GM21515 (cell line): ENCODE measurements around the gene TNFAIP8L1.

ENCODE experiments used
- ATAC-seq: cut with Tn5 transposase; IDR thresholded peaks from one replicate; pipeline ENCODE4 v1.9.1; 2021; ENCODE audit not compliant: unreplicated experiment

Gene TNFAIP8L1

DNA sequence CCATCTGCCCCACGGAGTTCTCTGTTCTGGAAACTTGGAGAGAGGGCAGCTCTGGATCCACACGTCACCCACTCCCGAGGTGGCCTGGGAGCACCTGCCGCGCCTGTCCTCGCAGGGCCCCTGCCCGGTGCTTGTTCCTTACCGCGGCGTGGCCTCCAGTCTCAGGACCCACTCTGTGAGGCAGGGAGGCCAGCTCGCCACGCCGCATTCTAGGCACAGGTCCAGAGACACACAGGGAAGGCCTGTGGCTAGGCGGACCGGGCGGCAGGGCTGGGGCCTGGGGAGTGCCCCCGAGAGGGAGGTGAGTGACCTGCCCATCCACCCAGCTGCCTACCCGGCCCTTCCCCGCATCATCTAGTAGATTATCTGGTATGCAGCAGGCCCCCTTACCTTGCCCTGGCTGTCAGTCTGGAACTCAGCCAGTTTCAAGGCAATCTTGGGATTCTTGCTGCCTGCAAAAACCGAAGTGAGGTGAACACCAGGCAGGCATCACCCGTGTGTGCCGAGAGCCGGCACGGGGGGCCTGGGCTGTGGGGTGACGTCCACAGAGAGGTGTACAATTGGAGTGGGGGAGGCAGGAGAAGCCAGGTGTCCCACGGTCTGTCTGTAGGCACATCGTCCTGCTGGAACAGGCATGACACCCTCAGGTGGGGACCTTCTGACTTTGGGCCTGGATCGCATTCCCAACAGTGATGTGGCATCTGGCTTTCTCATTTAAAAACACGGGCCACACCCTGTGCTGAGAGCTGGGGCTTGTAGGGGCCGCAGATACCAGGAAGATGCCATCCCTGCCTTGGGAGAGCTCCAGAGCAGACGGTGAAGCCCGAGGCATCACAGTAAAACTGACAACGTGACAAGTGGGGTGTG, 60.7 kb downstream of the TNFAIP8L1 start:
- ATAC-seq, result no peak

DNA sequence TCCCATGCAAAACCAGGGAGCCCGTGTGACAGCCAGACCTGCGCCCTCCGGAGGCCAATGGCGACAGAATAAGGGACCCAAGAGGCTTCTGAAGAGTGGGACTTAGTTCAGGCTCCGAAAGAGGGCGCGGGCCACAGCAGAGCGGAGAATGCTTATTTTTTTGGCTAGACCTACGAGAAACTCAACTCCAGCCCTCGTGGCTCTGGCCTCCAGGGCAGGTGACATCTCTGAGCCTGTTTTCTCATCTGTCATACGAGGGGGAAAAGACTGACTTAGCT, 61.3 kb downstream of the TNFAIP8L1 start:
- no peak for ATAC-seq

DNA sequence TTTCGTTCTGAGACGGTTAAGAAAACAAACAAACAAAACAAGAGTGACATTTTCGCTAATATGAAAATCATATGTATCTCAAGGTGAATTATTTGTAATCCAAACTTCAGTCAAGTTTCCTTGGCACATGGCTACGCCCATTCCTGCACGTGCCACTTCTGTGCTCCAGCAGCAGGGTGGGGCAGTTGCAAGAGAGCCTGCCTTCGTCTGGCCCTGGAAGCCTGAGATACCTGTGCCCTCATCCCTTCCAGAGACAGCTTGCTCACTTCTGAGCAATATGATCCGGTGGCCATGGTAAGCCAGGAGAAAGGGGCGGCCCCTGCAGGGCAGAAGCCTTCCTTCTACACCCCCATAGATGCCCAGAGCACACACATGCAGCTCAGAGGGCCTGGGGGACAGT, 62.2 kb downstream of the TNFAIP8L1 start:
- ATAC-seq, result no peak

DNA sequence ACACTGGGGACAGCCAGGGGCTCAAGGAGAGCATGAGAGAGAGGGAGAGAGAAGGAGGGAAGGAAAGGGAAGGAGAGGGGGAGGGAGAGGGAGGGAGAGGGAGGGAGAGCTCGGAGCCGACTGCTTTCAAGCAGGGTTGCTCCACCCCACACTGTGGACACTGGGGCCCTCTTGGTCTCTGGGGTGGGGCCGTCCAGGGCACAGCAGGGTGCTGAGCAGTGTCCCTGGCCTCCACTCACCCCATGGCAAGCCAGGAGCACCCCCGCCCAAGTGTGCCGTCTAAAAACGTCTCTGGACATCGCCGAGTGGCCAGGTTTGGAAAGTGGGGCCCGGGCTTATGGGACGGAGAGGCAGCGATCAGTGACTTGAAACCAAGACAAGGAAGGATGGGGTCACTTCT, 63.4 kb downstream of the TNFAIP8L1 start:
- ATAC-seq, result no peak

DNA sequence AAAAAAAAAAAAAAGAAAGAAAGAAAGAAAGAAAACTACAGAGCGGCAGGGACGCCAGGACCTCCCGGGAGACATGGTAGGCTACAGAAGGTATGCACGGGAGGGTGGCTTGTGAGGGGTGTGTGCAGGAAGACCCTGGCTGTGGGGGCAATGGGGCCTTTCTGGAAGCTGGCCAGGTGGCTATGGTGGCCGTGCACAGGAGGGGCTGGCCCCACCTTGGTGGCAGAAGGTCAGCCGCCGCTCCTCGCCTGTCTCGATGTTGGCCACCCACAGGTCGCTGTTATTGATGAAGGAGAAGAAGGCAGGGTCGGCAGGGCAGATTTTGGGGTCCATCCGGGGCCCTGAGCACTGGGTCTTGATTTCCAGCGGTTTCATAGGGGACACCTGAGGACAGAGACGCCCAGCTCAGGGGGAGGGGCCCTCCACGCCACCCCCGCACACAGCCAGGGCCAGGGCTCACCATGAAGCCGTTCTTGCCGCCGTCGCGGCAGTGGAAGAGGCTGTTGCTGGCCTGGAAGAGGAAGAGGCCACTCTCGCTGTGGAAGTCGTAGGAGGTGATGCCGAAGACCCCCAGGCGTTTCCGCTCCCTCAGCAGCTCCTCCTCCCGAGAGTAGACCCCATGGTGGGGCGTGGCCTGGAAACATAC, 64.5 kb downstream of the TNFAIP8L1 start:
- no peak for ATAC-seq

DNA sequence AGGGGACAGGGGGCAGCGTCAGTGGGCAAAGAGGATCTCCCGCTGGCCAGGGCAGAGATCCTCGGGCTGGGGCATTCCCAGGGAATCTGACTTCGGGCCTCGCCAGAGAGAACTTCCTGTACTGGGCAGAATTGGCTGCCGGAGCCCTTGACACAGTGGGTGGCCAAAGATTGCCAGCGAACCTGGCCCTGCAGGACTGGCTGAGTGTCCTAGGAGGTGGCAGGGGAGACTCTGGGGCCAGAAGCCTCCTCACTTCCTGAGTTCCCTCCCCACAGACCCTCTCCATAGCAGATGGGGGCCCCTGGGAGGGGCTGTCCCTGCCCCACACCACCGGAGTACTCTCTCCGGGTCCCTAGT, 65.0 kb downstream of the TNFAIP8L1 start:
- no peak for ATAC-seq
